DOHH2 (cell line): ENCODE data around the gene BLOC1S5.

Experiments
- EZH2phosphoT487 ChIP-seq: fragments of 200-600 bp; sonication (generic); IDR thresholded peaks from 2 replicates; pipeline ENCODE4 v1.6.1; 2017; ENCODE audit warnings: borderline replicate concordance, mild to moderate bottlenecking, antibody characterized with exemption, low read length, moderate library complexity, mixed read lengths
- TF ChIP-seq, protein P1 (sequence below): fragments of 200-600 bp; sonication (generic); IDR thresholded peaks from one replicate; pipeline ENCODE4 v1.5.1; 2014; ENCODE audit warnings: antibody characterized with exemption, mild to moderate bottlenecking, low read depth, low read length; ENCODE audit not compliant: poor library complexity, severe bottlenecking

DNA sequence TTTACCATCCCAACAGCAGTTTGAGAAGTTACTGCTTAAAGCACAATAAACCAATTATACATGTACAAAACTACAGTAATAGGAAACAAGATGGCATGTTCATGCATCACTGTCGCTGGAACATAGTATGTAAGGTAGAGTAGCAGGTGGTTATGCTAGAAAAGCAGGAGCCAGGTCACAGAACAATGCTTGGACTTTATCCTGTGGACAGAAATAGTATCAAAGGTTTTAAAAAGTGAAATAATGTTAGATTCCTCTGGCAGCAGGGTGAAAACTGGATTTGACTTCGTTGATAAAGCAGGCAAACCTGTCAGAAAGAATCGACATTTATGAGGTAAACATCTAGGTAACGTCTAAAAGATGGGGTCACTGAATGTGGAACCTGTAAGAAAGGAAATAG lies 2.5 kb downstream of the BLOC1S5 start:
- TF ChIP-seq, protein P1, sequence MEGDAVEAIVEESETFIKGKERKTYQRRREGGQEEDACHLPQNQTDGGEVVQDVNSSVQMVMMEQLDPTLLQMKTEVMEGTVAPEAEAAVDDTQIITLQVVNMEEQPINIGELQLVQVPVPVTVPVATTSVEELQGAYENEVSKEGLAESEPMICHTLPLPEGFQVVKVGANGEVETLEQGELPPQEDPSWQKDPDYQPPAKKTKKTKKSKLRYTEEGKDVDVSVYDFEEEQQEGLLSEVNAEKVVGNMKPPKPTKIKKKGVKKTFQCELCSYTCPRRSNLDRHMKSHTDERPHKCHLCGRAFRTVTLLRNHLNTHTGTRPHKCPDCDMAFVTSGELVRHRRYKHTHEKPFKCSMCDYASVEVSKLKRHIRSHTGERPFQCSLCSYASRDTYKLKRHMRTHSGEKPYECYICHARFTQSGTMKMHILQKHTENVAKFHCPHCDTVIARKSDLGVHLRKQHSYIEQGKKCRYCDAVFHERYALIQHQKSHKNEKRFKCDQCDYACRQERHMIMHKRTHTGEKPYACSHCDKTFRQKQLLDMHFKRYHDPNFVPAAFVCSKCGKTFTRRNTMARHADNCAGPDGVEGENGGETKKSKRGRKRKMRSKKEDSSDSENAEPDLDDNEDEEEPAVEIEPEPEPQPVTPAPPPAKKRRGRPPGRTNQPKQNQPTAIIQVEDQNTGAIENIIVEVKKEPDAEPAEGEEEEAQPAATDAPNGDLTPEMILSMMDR, result no peak
- no peak for TF ChIP-seq EZH2phosphoT487
